ENCODE results near the gene PPFIA3. TPM values are rescaled to one million over a fixed set of nuclear protein-coding genes. Genes with fewer than 3 reads are reported as not detected.

The PPFIA3 gene
- total and polyA plus RNA-seq, 2 of the 8 experiments (the other 6 are each of a cell fraction or from before 2014, with no cell fraction given): 15.9 to 25.3 TPM

GRCh38 chr19:49104229-49104864, 15.0 kb upstream of the PPFIA3 start:
- H3K4me3 ChIP-seq (ENCODE audit: extremely low read depth in 1 of 4, insufficient read depth in 2 of 4, low read depth in 3 of 4, low read length in 4 of 4): no peak overlapping the region
- 94% methylated on average over 25 of the region's 30 CpGs; no CpG with 5 or more reads in 1 of the 2 experiments for WGBS, 2 experiments (ENCODE audit: extremely low coverage in 1 of 2, insufficient coverage in 1 of 2, insufficient read length in 1 of 2, insufficient replicate concordance in 2 of 2, low coverage in 1 of 2, low lambda C conversion rate in 2 of 2, missing lambda C conversion rate in 1 of 2)

More at GRCh38 chr19:49104229-49104864, 15.0 kb upstream of the PPFIA3 start:
- Histone ChIP-seq H2BK20ac (ENCODE audit: low read length) (no peak overlapping the region), H3K23ac (ENCODE audit: insufficient read length) (no peak overlapping the region), H2BK120ac (replicated peaks; ENCODE audit: low read depth, low read length) (no peak overlapping the region), H3K27me3 (replicated peaks in 1 of 4; ENCODE audit: control insufficient read depth in 3 of 4, extremely low read depth in 1 of 4, insufficient read depth in 3 of 4, low read length in 3 of 4) (no peaks in the 10 kb centered on the region), H4K5ac (ENCODE audit: insufficient read length, low read depth, low read length) (no peak overlapping the region), H3K27ac (ENCODE audit: low read depth, low read length) (no peak overlapping the region), H2AFZ (ENCODE audit: low read length) (no peak overlapping the region), H4K8ac (ENCODE audit: extremely low read depth, insufficient read depth, low read length) (no peak overlapping the region), H4K91ac (replicated peaks; ENCODE audit: insufficient read length, low read length) (no peak overlapping the region), H3K79me2 (ENCODE audit: control insufficient read depth in 1 of 2, insufficient read depth in 2 of 2, low read length in 2 of 2) (peaks cover 0 to 7% of the 10 kb centered on the region in 2 experiments; a peak in 1 of 4 replicates), H3K56ac (replicated peaks; ENCODE audit: insufficient read length, low read depth, low read length) (no peak overlapping the region), H3K14ac (ENCODE audit: insufficient read length) (no peak overlapping the region), H3K23me2 (ENCODE audit: low read depth, low read length) (no peaks in the 10 kb centered on the region), H2BK15ac (ENCODE audit: low read length) (no peak overlapping the region), H3K9me3 (ENCODE audit: insufficient read depth in 2 of 2, low read depth in 1 of 2, low read length in 1 of 2) (no peaks in the 10 kb centered on the region), H3K79me1 (ENCODE audit: low read depth, low read length) (peaks cover 13% of the 10 kb centered on the region), H3K18ac (ENCODE audit: extremely low read depth, low read length) (no peak overlapping the region), H3K4me2 (ENCODE audit: insufficient read depth in 1 of 2, low read depth in 2 of 2, low read length in 2 of 2) (no peak overlapping the region), H2AK5ac (ENCODE audit: low read depth, low read length) (no peak overlapping the region), H3K9ac (replicated peaks in 1 of 4; ENCODE audit: extremely low read depth in 1 of 4, low read depth in 3 of 4, low read length in 3 of 4) (no peak overlapping the region), H3K4ac (replicated peaks; ENCODE audit: insufficient read length, low read depth, low read length) (no peak overlapping the region), H3K4me1 (replicated peaks in 1 of 4; ENCODE audit: control insufficient read depth in 3 of 4, insufficient read depth in 4 of 4, low read length in 3 of 4) (no peaks in the 10 kb centered on the region), H3K36me3 (ENCODE audit: control insufficient read depth in 2 of 4, insufficient read depth in 4 of 4, low read length in 3 of 4) (peaks cover 34 to 86% (median 76%) of the 10 kb centered on the region in 4 experiments), H2BK12ac (ENCODE audit: low read depth, low read length) (no peak overlapping the region), H2BK5ac (ENCODE audit: low read depth, low read length) (no peak overlapping the region), H4K20me1 (replicated peaks in 1 of 2; ENCODE audit: control insufficient read depth in 1 of 2, insufficient read depth in 2 of 2, low read length in 2 of 2) (peaks cover 18 to 41% of the 10 kb centered on the region in 2 experiments)
- CTCF ChIA-PET (ENCODE audit: partially characterized antibody): interaction anchor here (0.6 to 3.1 kb wide), 12 partner anchors 7 to 130 kb away, joined by 3 to 26 read pairs (median 4); partner anchors contain the start of genes LIN7B and PPFIA3
- DNase-seq (ENCODE audit: low read depth in 1 of 2, low spot score in 2 of 2): no peak
- no peak for FAIRE-seq
- POLR2A ChIA-PET (ENCODE audit: partially characterized antibody): interaction anchor here (0.9 to 3.6 kb wide), 5 partner anchors 9 to 104 kb away, joined by 3 to 30 read pairs (median 5); no protein-coding TSS in a partner anchor
- TF ChIP-seq RBBP5 (IDR thresholded peaks at IDR 0.05; ENCODE audit: borderline replicate concordance, low read depth, low read length) (no peak), SUZ12 (IDR thresholded peaks at IDR 0.05; ENCODE audit: low read length) (no peak), SRF (IDR thresholded peaks at IDR 0.05; ENCODE audit: low read depth, low read length) (no peak), TCF12 (IDR thresholded peaks at IDR 0.05; ENCODE audit: low read depth, low read length) (no peak), JUN (IDR thresholded peaks at IDR 0.05; ENCODE audit: low read depth, low read length) (no peak), EP300 (IDR thresholded peaks at IDR 0.05; ENCODE audit: borderline replicate concordance in 1 of 2, low read depth in 2 of 2, low read length in 2 of 2) (no peak)

Measured in H1 (cell line).